Breast epithelium (tissue), 4 donors: ENCODE results near the gene TCERG1L. TPM values are rescaled to one million over a fixed set of nuclear protein-coding genes. Genes with fewer than 3 reads are reported as not detected.
A peak's percentile ranks its signal among the peaks of the same experiment; 100 is the strongest.

Source experiments
- DNase-seq, 2 donors: peaks; one replicate each; pipeline ENCODE4 v3.0.0-alpha.2; 2019; ENCODE audit warnings: low spot score in 2 of 2
- H3K27ac ChIP-seq, 2 donors: fragments of 200-600 bp; sonication (generic) in 1 of 2; one replicate each; pipeline ENCODE4 v1.5.1; 2016 to 2019; ENCODE audit warnings: mild to moderate bottlenecking in 1 of 2
- H3K27me3 ChIP-seq, 2 donors: fragments of 200-600 bp; sonication (generic) in 1 of 2; one replicate each; pipeline versions ENCODE4 v1.5.1 to v1.6.0; 2017 to 2019; ENCODE audit warnings: control low read depth in 1 of 2, mild to moderate bottlenecking in 1 of 2
- H3K36me3 ChIP-seq: fragments of 200-600 bp; one replicate; pipeline ENCODE4 v1.5.1; 2019
- H3K4me1 ChIP-seq, 2 donors: fragments of 200-600 bp; sonication (generic); one replicate each; pipeline ENCODE4 v1.5.1; 2016 to 2019; ENCODE audit warnings: control low read depth in 1 of 2
- H3K4me3 ChIP-seq, 3 donors: fragments of 200-600 bp; sonication (generic); 1 replicate in 2 of 3; 2 replicates in 1 of 3; pipeline ENCODE4 v1.5.1; 2016 to 2019; ENCODE audit warnings: mild to moderate bottlenecking in 3 of 3, moderate library complexity in 2 of 3
- H3K9me3 ChIP-seq, 2 donors: fragments of 200-600 bp; sonication (generic) in 1 of 2; one replicate each; pipeline ENCODE4 v1.5.1; 2016 to 2019; ENCODE audit warnings: control low read depth in 1 of 2
- POLR2A ChIP-seq: fragments of 450-650 bp; IDR thresholded peaks from one replicate; pipeline ENCODE4 v1.6.1; 2016; ENCODE audit warnings: antibody characterized with exemption, mild to moderate bottlenecking, moderate library complexity
- POLR2AphosphoS5 ChIP-seq, 3 donors: sonication (generic); formaldehyde crosslinking; IDR thresholded peaks; one replicate each; pipeline ENCODE4 v1.6.1; 2017; ENCODE audit warnings: antibody characterized with exemption in 3 of 3
- intact Hi-C: fragments of 100-400 bp; cut with DNase I; formaldehyde crosslinking; loops from one replicate; pipeline ENCODE4 v1.15.1; 2023; ENCODE audit warnings: low total_unique reads
- total RNA-seq, 3 donors: library from RNA; depleted of rRNA; stranded (reverse); fragments of >200 nt; gene quantifications; one replicate each; pipeline ENCODE4 v1.1.0, GENCODE V29; 2016
- TF ChIP-seq, protein P1 (sequence below), 3 donors: fragments of 450-650 bp; IDR thresholded peaks; one replicate each; pipeline ENCODE4 v1.5.1; 2016 to 2017; ENCODE audit warnings: antibody characterized with exemption in 3 of 3, mild to moderate bottlenecking in 3 of 3, moderate library complexity in 3 of 3

The TCERG1L gene
- total RNA-seq, 3 donors from 2014 or later = under 0.01 to 0.88 TPM; not detected in 1

DNA sequence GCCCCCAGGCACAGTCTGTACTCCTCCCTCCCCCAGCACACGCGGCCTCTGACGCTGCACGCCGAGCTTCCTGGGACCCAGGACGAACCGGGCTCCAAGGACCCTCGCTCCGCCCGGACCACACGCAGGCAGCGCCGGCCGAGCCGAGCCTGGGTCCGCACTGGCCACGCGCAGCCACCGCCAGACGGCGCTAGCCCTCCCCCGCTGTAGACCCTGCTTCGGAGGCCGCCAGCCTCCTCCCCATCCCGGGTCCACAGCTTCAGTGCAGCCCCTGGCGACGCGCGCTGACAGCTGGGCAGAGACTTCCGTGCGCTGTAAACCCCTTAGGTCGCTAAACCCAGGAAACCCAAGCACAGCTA lies 936 bp upstream of the TCERG1L start:
- peak overlapping the region in 2 of 3 donors; percentile 41 to 53 for H3K4me3 ChIP-seq
- no peak for TF ChIP-seq POLR2AphosphoS5 (IDR thresholded peaks at IDR 0.05)
- TF ChIP-seq, protein P1, sequence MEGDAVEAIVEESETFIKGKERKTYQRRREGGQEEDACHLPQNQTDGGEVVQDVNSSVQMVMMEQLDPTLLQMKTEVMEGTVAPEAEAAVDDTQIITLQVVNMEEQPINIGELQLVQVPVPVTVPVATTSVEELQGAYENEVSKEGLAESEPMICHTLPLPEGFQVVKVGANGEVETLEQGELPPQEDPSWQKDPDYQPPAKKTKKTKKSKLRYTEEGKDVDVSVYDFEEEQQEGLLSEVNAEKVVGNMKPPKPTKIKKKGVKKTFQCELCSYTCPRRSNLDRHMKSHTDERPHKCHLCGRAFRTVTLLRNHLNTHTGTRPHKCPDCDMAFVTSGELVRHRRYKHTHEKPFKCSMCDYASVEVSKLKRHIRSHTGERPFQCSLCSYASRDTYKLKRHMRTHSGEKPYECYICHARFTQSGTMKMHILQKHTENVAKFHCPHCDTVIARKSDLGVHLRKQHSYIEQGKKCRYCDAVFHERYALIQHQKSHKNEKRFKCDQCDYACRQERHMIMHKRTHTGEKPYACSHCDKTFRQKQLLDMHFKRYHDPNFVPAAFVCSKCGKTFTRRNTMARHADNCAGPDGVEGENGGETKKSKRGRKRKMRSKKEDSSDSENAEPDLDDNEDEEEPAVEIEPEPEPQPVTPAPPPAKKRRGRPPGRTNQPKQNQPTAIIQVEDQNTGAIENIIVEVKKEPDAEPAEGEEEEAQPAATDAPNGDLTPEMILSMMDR (IDR thresholded peaks at IDR 0.05) = peak in 1 of 3 donors; percentile 23
- TF ChIP-seq POLR2A = no peak

DNA sequence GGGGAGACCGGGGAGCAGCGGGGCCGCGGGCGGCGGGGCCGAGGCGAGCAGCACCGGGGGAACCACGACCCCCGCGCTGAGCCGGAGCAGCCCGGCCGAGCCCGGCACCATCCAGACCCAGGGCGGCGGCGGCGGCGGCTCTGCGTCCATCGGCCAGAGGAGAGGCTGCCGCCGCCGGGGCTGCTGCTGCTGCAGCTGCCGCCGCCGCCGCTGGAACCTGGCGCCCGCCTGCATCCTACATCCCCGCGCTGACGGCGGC lies 190 bp downstream of the TCERG1L start:
- Histone ChIP-seq H3K4me3 (peak overlapping the region in 2 of 3 donors; percentile 41 to 53), H3K4me1 (peaks cover 0 to 6% of the 10 kb centered on the region in 2 donors), H3K9me3 (no peaks in the 10 kb centered on the region), H3K27ac (no peak overlapping the region), H3K36me3 (no peaks in the 10 kb centered on the region), H3K27me3 (peaks cover 0 to 63% of the 10 kb centered on the region in 2 donors)
- TF ChIP-seq POLR2A = no peak
- no peak for TF ChIP-seq POLR2AphosphoS5 (IDR thresholded peaks at IDR 0.05)
- TF ChIP-seq, protein P1 (IDR thresholded peaks at IDR 0.05) = no peak
- intact Hi-C loops = no loop called here
- no peak for DNase-seq

More for the DNA sequence above, 936 bp upstream of the TCERG1L start:
- DNase-seq = no peak
- no peaks in the 10 kb centered on the region for H3K36me3 ChIP-seq
- intact Hi-C loops = no loop called here
- peaks cover 0 to 6% of the 10 kb centered on the region in 2 donors for H3K4me1 ChIP-seq
- no peak overlapping the region for H3K27ac ChIP-seq
- H3K27me3 ChIP-seq = peaks cover 0 to 66% of the 10 kb centered on the region in 2 donors
- H3K9me3 ChIP-seq = no peaks in the 10 kb centered on the region

DNA sequence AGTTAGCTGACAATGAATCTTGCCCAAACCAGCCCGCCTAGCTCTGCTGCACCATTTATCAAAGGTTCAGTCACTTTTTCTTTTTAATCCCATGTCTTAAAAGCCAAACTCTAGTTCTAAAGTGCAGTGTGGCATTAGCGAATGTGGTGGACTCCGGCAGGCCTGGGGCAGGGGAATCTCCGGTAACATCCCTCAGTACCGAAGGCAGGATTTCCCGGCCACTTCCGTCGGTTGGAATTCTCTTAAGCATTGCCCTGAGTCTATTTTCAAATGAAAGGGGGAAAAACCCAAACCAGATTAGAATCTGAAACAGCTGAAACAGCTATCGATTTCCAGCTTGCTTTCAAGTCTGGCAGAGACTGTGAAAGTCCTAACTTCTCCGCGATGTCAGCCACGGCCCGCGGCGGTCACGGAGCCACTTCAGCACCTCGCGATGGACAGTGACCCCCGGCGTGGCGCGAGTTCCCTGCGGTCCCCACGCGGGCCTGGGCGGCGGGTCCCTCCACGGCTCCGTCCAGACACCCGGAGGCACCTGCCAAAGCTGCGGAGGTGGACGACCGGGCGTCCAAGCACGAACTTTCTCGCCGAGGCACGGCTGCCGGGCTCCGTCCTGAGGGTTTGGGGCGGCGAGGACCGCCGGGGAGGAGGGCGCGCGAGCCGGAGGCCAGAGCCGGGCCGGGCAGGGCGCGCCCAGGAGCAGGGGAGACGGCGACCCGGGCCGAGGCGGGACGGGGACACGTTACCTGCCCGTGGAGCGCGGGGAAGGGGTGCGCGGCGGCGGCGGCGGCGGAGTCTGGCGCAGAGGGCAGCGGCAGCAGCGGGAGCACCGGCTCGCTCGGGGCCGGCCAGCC lies 745 bp downstream of the TCERG1L start:
- intact Hi-C loops = no loop called here
- no peak overlapping the region for H3K27ac ChIP-seq
- H3K4me1 ChIP-seq = peaks cover 0 to 6% of the 10 kb centered on the region in 2 donors
- no peaks in the 10 kb centered on the region for H3K36me3 ChIP-seq
- DNase-seq = no peak
- no peaks in the 10 kb centered on the region for H3K9me3 ChIP-seq
- peaks cover 0 to 61% of the 10 kb centered on the region in 2 donors for H3K27me3 ChIP-seq
- peak overlapping the region in 2 of 3 donors; percentile 41 to 53 for H3K4me3 ChIP-seq
- TF ChIP-seq POLR2A (no peak), POLR2AphosphoS5 (IDR thresholded peaks at IDR 0.05) (no peak)
- TF ChIP-seq, protein P1 (IDR thresholded peaks at IDR 0.05) = no peak

DNA sequence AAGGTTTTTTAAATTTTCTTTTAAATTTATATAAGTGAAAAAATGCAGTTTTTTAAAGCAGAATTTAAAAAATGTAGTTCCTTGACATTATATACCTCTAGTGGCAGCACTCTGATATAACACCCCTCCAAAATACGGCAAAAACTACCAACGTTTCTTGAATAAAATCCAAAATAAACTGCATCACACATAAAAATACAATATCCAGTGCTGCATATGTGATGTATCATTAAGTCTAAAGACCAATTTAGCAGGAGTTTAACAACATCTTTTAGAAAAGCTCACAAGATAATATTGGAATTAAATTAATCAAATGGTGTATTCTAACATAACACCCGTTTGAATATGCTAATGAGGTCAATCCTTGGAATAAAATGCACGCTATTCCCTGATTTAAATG lies 1.4 kb downstream of the TCERG1L start:
- H3K27ac ChIP-seq = no peak overlapping the region
- H3K4me3 ChIP-seq = no peak overlapping the region
- TF ChIP-seq, protein P1 (IDR thresholded peaks at IDR 0.05) = peak in 2 of 3 donors; percentile 8 to 9
- TF ChIP-seq POLR2AphosphoS5 (IDR thresholded peaks at IDR 0.05) (no peak), POLR2A (no peak)
- H3K4me1 ChIP-seq = peaks cover 0 to 6% of the 10 kb centered on the region in 2 donors
- no peaks in the 10 kb centered on the region for H3K9me3 ChIP-seq
- peaks cover 0 to 60% of the 10 kb centered on the region in 2 donors for H3K27me3 ChIP-seq
- intact Hi-C loops = no loop called here
- no peak for DNase-seq
- no peaks in the 10 kb centered on the region for H3K36me3 ChIP-seq

DNA sequence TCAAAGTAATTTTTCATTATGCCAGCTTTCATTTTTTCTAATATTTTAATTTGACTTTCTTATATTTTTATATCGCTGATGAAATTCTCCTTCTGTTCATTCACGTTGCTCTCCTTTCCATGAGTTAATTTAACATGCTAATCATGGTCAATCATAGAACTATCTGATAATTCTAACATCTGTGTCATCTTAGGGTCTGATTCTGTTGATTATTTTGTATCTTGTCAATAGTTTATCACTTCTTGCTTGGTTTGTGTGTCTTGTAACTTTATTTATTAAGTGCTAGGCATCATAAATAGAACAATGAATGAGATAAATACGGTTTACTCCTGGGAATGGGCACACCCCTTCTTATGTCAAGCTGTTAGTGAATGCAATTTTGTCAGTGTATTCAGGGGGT lies 11.0 kb downstream of the TCERG1L start:
- Histone ChIP-seq H3K4me1 (no peaks in the 10 kb centered on the region), H3K4me3 (no peak overlapping the region), H3K27me3 (peaks cover 0 to 6% of the 10 kb centered on the region in 2 donors), H3K36me3 (no peaks in the 10 kb centered on the region), H3K27ac (no peak overlapping the region), H3K9me3 (peaks cover 0 to 33% of the 10 kb centered on the region in 2 donors)
- no peak for DNase-seq
- intact Hi-C loops = no loop called here
- TF ChIP-seq, protein P1 (IDR thresholded peaks at IDR 0.05) = no peak
- TF ChIP-seq POLR2AphosphoS5 (IDR thresholded peaks at IDR 0.05) = no peak
- TF ChIP-seq POLR2A = no peak
